Activated naive CD8-positive, alpha-beta T cell (primary cell): ENCODE data around the gene PTGS2.
"Not testable (repeated sequence)": the region's sequence is repeated elsewhere in the genome, so short reads cannot be mapped to it uniquely, and the experiment has no call there.

Experiments used
- H3K27ac Mint-ChIP-seq: one replicate; pipeline ENCODE4 v1.8.0; 2021; ENCODE audit warnings: mixed read lengths
- H3K27me3 Mint-ChIP-seq: one replicate; pipeline ENCODE4 v1.8.0; 2021; ENCODE audit warnings: mixed read lengths
- H3K36me3 Mint-ChIP-seq: one replicate; pipeline ENCODE4 v1.8.0; 2021; ENCODE audit warnings: mixed read lengths
- H3K4me1 Mint-ChIP-seq: one replicate; pipeline ENCODE4 v1.8.0; 2021; ENCODE audit warnings: low read depth, mixed read lengths
- H3K4me3 Mint-ChIP-seq: one replicate; pipeline ENCODE4 v1.8.0; 2021; ENCODE audit warnings: mild to moderate bottlenecking, mixed read lengths
- H3K9me3 Mint-ChIP-seq: one replicate; pipeline ENCODE4 v1.8.0; 2021; ENCODE audit warnings: low read depth, mixed read lengths

Gene PTGS2

DNA sequence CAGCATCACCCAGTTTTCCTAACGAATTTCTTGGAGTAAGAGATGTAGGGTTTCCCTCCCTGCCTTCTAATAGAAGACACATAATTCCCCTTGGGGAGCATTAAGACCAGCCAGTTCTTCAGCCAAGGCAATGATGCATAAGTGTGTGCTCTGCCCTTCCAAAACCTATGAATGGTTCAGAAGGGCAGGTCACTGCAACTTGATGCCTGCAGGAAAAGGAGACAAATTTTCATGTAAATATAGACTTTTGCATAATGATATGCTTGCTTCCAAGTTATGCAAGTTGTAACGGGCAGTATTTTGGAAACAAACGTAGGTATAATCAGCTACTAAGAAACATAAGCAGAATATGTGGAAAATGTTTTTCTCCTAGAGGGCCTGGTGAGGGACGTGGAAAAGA, 31.6 kb downstream of the PTGS2 start:
- Mint-ChIP-seq H3K9me3 (no peaks in the 10 kb centered on the region), H3K4me3 (no peak overlapping the region), H3K27ac (no peak overlapping the region)

GRCh38 chr1:186647985-186648384, 32.2 kb downstream of the PTGS2 start:
- H3K36me3 Mint-ChIP-seq, H3K27me3 Mint-ChIP-seq, H3K4me3 Mint-ChIP-seq, H3K4me1 Mint-ChIP-seq, H3K27ac Mint-ChIP-seq, H3K9me3 Mint-ChIP-seq: not testable (repeated sequence)

More for the DNA sequence above, 31.6 kb downstream of the PTGS2 start:
- Mint-ChIP-seq H3K36me3 (no peaks in the 10 kb centered on the region), H3K27me3 (peaks cover 5% of the 10 kb centered on the region), H3K4me1 (no peaks in the 10 kb centered on the region)

DNA sequence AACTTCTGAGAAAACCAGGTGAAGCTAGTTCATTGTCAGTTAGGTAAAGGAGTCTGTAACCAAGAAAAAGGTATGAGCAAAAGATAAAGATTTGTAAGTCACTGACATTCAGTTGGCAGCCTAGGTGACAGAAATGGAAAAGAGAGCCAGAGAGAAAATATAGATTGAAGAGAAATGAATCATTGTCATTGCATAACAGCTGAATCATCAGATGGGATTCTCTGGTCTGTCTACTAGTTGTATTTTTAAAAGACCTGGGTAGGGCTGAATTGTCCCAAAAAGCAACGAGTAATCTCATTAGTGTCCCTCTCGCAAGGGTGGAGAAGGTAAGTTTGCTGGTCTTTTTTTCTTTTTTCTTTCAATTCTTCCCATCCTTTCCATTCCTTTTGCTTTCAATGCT, 36.6 kb downstream of the PTGS2 start:
- Mint-ChIP-seq H3K27ac (no peak overlapping the region), H3K27me3 (no peaks in the 10 kb centered on the region), H3K9me3 (no peaks in the 10 kb centered on the region), H3K4me1 (no peaks in the 10 kb centered on the region), H3K36me3 (no peaks in the 10 kb centered on the region), H3K4me3 (no peak overlapping the region)

- not testable (repeated sequence) for H3K27ac Mint-ChIP-seq, H3K36me3 Mint-ChIP-seq, H3K4me1 Mint-ChIP-seq, H3K27me3 Mint-ChIP-seq, H3K4me3 Mint-ChIP-seq, H3K9me3 Mint-ChIP-seq
Measured at GRCh38 chr1:186637567-186637966, 42.7 kb downstream of the PTGS2 start.

- Mint-ChIP-seq H3K4me1 (no peaks in the 10 kb centered on the region), H3K36me3 (no peaks in the 10 kb centered on the region), H3K27me3 (peaks cover 4% of the 10 kb centered on the region), H3K27ac (no peak overlapping the region), H3K4me3 (no peak overlapping the region), H3K9me3 (no peaks in the 10 kb centered on the region)
Measured at GRCh38 chr1:186636786-186637185, 43.4 kb downstream of the PTGS2 start.

GRCh38 chr1:186634511-186634910, 45.7 kb downstream of the PTGS2 start:
- peaks cover 6% of the 10 kb centered on the region for H3K27me3 Mint-ChIP-seq
- H3K27ac Mint-ChIP-seq = no peak overlapping the region
- no peak overlapping the region for H3K4me3 Mint-ChIP-seq
- no peaks in the 10 kb centered on the region for H3K36me3 Mint-ChIP-seq
- no peaks in the 10 kb centered on the region for H3K9me3 Mint-ChIP-seq
- H3K4me1 Mint-ChIP-seq = no peaks in the 10 kb centered on the region

DNA sequence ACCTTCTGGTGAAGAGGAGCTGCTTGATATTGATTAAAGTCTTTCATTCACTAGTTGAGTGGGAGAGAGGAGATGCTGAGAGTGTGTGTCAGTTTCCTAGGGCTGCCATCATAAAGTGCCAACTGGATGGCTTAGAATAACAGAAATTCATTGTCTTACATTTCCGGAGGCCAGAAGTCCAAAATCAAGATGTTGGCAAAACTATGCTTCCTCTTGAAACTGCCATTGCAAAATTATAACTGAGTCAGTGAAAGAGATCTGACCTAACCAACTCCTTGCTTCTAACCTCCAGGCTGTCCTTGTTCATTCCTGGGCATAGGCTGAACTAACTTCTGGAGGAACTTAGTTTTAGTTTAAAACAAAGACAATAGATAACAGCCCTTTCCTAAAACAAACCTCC, 47.1 kb downstream of the PTGS2 start:
- no peak overlapping the region for H3K4me3 Mint-ChIP-seq
- no peaks in the 10 kb centered on the region for H3K9me3 Mint-ChIP-seq
- H3K36me3 Mint-ChIP-seq = no peaks in the 10 kb centered on the region
- peaks cover 8% of the 10 kb centered on the region for H3K27me3 Mint-ChIP-seq
- no peaks in the 10 kb centered on the region for H3K4me1 Mint-ChIP-seq
- H3K27ac Mint-ChIP-seq = no peak overlapping the region

GRCh38 chr1:186629341-186629740, 50.9 kb downstream of the PTGS2 start:
- Mint-ChIP-seq H3K4me3 (no peak overlapping the region), H3K27me3 (peaks cover 8% of the 10 kb centered on the region)

GRCh38 chr1:186628910-186629309, 51.3 kb downstream of the PTGS2 start:
- H3K27ac Mint-ChIP-seq = no peak overlapping the region

More at GRCh38 chr1:186629341-186629740, 50.9 kb downstream of the PTGS2 start:
- H3K27ac Mint-ChIP-seq = no peak overlapping the region
- no peaks in the 10 kb centered on the region for H3K4me1 Mint-ChIP-seq
- no peaks in the 10 kb centered on the region for H3K36me3 Mint-ChIP-seq
- no peaks in the 10 kb centered on the region for H3K9me3 Mint-ChIP-seq

GRCh38 chr1:186627019-186627418, 53.2 kb downstream of the PTGS2 start:
- Mint-ChIP-seq H3K27ac (no peak overlapping the region), H3K4me1 (no peaks in the 10 kb centered on the region), H3K27me3 (peaks cover 8% of the 10 kb centered on the region), H3K4me3 (no peak overlapping the region), H3K36me3 (no peaks in the 10 kb centered on the region), H3K9me3 (no peaks in the 10 kb centered on the region)

More at GRCh38 chr1:186628910-186629309, 51.3 kb downstream of the PTGS2 start:
- Mint-ChIP-seq H3K9me3 (no peaks in the 10 kb centered on the region), H3K36me3 (no peaks in the 10 kb centered on the region), H3K4me3 (no peak overlapping the region), H3K27me3 (peaks cover 8% of the 10 kb centered on the region), H3K4me1 (no peaks in the 10 kb centered on the region)

DNA sequence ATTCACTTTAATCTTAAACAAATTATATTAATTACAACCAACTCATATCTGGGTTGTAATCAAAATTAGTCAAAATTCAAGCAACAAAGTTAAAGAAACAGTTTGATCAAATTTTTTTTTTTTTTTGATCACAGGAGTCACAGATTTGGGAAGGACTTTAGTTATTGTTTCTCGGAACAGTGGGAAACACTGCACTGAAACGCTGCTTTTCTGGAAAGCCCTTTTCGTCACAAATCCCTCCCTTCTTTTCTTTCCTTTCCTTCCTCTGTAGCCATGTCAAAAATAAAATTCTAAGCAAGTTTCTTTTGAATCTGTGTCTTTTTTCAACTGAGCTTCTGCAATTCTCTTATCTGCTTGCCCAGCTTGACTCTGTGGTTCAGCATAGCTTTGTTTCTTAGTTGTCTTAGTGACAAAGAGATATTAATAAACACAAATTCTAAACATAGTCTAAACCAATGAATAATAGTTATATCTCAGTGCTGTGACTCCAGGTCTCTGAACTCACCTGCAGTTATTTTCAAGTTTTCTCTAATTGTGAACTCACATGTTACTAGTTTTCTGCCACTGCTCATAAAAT, 53.8 kb downstream of the PTGS2 start:
- H3K4me1 Mint-ChIP-seq = no peaks in the 10 kb centered on the region
- peaks cover 8% of the 10 kb centered on the region for H3K27me3 Mint-ChIP-seq
- no peak overlapping the region for H3K27ac Mint-ChIP-seq
- H3K36me3 Mint-ChIP-seq = no peaks in the 10 kb centered on the region
- H3K9me3 Mint-ChIP-seq = no peaks in the 10 kb centered on the region
- H3K4me3 Mint-ChIP-seq = no peak overlapping the region

DNA sequence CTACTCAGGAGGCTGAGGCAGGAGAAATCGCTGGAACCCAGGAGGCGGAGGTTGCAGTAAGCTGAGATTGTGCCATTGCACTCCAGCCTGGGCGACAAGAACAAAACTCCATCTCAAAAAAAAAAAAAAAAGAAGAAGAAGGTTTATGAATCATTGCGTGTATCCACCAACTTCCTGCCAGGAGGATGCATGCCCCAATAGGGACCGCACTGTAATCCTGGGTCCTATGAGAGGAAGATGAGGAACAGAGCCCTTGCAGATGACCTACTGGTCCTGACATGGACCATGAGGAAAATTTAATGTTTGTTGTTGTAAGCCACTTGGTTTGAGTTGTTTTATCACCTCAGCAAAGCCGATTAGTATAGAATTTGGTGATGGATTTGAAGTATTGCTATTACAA, 56.7 kb downstream of the PTGS2 start:
- Mint-ChIP-seq H3K36me3 (no peaks in the 10 kb centered on the region), H3K9me3 (peaks cover 4% of the 10 kb centered on the region), H3K27ac (no peak overlapping the region)

More for the DNA sequence above, 56.7 kb downstream of the PTGS2 start:
- H3K27me3 Mint-ChIP-seq = peaks cover 4% of the 10 kb centered on the region
- H3K4me3 Mint-ChIP-seq = no peak overlapping the region
- H3K4me1 Mint-ChIP-seq = peaks cover 16% of the 10 kb centered on the region
